ENCODE data around the gene MYBL2. TPM values are rescaled to one million over a fixed set of nuclear protein-coding genes. Genes with fewer than 3 reads are reported as not detected.
"Not testable (repeated sequence)": the region's sequence is repeated elsewhere in the genome, so short reads cannot be mapped to it uniquely, and the experiment has no call there.

The MYBL2 gene
- total RNA-seq, 1 donor from 2014 or later, result 26.6 TPM

DNA sequence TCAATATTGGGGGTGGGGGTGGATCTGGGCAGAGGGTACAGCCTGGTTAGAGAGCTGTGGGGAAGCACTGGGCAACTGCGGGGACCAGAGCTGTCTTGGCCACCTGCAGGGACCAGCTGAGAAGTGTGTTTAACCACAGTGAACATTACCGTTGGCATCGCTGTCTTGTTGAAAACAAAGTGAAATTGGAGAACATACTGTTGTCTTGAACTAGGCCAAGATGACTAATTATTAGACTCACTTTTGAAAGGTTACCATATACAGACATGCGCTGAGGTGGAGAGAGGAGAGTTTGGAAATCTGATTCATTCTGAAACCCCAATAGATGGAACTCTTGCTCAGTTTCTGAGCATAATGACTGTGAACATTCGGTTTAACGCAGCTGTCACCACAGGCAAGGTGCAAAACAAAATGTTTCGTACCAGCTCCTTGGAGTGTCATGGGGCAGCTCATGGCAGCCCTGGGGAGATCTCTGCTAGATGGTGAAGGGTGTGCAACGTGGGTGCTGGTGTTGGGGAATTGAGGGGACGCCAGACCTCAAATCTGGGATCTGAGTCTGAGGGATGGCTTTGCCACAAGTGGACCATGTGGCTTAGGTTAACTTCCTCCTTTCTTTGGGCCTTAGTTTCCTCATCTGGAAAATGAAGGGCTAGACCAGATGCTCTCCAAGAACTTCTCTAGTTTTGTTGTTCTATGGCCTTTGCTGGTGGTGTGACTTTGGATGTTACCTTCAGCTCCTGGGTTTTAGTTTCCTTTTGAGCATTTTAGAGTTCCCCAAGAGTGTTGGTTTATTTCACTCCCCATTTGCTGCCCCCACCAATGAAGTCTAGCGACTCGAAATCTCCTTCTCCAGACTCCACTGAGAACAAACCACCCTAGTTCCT is 84.5 kb downstream of the MYBL2 start:
- no peak for DNase-seq (ENCODE audit: low read depth, low spot score)

DNA sequence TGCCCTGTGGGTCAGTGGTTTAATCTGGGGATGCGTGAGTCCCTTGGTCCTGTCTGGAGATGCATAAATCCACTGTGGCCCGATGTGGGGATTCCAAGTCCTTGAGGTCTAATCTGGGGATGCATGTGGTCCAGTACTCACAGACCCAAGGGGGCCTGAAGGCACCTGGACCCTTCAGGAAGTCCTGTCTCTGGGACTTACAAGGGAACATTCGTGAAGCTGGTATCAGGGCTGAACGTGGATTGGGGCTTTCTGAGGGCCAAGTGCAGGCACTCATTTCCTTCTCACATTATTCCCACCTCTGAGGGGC is 85.1 kb downstream of the MYBL2 start:
- DNase-seq (ENCODE audit: low read depth, low spot score), result no peak

DNA sequence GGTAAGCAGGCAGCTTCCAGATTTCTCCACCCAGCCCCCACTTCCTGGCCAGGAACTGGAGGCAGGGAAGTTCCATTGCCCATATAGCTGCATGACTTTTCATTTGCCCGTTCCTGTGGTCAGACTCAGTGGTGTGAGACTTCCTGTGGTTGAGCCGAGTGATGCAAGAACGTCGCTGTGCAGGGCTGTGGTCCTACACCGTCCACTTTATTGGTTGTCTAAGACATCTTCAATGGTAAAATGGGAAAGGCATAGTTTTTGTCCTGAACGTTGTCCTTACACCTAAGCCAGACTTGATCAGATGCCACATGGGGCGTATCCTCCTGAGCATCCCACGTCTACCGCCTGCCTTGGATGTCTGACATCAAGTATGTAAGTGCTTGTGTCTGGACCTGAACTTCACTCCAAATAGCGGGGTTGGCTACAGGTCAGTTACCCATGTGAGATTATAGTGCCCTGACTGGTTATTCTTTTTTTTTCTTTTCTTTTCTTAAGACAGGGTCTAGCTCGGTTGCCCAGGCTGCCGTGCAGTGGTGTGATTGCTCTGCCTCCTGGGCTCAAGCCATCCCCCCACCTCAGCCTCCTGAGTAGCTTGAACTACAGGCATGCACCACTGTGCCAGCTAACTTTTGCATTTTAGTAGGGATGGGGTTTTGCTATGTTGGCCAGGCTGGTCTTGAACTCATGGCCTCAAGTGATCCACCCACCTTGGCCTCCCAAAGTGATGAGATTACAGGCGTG is 85.8 kb downstream of the MYBL2 start:
- no peak for DNase-seq (ENCODE audit: low read depth, low spot score)

DNA sequence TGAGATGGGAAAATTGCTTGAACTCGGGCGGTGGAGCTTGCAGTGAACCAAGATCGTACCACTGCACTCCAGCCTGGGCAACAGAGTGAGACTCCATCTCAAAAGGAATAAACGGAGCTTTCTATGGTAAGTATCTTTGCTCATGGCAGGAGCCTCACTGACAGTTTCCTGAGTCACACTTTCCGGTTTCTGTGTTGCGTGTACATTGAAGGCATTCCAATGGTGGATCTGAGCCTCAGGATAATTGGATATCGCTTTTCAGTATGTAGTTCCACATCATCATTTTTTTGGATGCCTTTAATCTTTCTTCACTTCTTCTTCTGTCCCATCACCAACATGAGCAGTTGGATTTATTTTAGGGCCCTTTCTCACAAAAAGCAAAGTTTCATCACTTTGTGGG is 88.5 kb downstream of the MYBL2 start:
- DNase-seq (ENCODE audit: low read depth, low spot score), result no peak

DNA sequence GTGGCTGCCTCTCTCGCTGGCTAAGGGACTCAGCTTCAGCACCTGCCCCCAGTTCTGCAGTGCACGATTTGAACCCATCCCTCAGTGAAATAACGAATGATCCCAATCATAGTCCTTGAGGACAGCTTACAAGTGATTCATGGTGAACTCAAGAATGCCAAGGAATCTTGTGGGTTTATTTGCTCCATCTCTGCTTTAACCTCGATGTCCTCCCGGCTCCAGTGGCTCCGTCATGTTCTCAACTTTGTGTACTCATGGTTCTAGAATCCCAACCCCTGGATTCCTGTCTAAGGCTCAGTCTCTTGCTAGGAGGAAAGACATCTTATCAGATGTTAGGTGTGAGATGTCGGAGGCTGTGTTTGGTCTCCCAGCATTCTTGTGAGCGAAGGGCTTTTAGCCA is 88.9 kb downstream of the MYBL2 start:
- DNase-seq (ENCODE audit: low read depth, low spot score), result no peak

DNA sequence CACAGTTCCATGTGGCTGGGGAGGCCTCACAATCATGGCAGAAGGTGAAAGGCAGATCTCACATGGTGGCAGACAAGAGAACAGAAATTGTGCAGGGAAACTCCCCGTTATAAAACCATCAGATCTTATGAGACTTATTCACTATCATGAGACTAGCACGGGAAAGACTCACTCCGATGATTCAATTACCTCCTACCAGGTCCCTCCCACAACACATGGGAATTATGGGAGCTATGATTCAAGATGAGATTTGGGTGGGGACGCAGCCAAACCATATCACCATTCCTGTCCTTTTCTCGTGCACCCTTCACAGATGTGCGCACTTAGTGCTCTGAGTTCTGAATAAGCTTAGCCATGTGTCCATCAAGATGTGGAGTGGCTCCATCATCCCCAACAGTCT is 91.0 kb downstream of the MYBL2 start:
- DNase-seq (ENCODE audit: low read depth, low spot score), result not testable (repeated sequence)

DNA sequence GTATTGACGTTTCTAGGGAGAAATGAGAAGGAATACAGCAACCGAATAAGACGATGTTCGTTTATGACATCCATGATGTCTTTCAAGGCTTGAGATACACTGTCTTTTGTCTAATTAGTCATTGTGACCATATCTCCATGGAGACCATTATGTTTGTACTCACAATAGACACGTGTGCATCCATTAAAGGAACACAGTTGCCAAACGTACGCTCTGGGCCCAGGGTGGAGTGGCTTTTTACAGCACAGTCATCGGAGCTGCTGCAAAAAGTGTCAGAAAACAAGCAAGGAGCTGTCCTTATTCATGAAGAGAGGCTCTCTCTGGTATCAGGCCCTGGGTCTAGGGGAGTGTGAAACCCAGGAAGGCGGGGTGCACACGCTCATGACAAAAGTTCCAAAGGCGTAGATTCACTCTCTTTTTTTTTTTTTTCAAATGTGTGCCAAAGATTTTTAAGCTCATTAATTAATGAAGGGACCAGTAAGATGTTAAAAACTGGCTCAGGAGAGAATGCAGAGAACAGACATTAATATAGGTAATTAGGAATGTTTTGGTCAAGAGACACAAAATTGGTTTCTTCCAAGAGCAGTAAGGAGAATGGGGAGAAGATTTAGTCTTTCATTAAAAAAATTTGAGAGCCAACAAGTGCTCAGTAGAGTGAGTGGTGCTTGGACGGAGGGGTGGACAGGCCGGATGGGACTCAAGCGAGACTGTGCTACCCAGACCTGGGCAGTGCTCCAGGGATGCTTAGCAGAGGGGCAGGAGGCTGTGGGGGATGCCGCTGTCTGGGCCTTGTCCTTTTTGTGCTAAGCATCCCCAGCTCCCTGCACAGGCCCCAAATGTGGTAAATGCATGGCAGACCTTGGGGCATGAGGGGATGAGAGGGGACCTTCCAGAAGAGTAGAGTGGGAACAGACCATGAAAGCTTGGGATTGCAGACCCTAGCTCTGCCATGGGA is 94.7 kb downstream of the MYBL2 start:
- no peak for DNase-seq (ENCODE audit: low read depth, low spot score)

DNA sequence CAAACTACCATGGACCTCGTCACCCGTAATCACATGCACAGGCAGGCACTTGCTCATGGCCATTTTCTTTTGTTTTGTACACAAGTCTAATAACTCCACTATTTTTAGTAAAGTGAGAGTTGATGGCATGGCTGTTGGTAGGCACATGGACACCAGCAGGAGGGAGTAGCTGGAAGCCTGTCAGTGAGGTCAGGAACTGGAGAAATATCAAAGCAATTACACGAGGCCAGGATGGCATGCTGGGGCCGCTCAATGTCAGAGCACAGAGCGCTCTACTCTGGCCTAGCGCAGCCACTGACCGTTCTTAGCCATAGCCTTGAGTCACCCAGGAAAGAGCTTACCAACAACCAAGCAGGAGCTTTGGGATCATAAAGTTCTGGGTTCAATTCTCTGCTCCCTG is 96.0 kb downstream of the MYBL2 start:
- no peak for DNase-seq (ENCODE audit: low read depth, low spot score)

DNA sequence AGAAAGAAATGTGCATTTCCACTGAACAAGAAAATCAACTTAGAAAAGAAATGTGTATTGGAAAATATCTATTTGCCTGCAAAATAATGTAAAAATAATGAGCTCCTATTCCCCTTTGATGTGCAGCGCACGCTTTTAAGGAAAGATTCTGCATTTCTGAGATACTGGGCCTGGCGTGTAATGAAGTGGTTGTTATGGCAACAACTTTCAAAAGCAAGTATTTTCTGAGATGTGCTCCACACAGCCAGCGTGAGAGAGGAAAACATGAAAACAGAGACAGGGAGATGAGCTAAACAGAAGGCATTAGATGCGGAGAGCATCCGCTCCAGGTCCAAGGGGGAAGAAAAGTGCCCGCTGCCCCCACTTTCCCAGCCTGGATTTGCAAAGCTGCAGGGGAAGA is 99.0 kb downstream of the MYBL2 start:
- DNase-seq (ENCODE audit: low read depth, low spot score), result no peak

Other genes starting within 250 kb of the MYBL2 start
- gene SRSF6, start 209.2 kb upstream of the MYBL2 start, total RNA-seq, result 53.7 and 55.8 TPM in 2 replicates
- 2.8 and 4.5 TPM in 2 replicates for gene L3MBTL1, start 159.4 kb upstream of the MYBL2 start, total RNA-seq
- gene SGK2, start 108.1 kb upstream of the MYBL2 start, total RNA-seq, result 0.07 TPM in 1 of 2 replicates, not detected in the other
- gene IFT52, start 76.2 kb upstream of the MYBL2 start, total RNA-seq, result 32.4 and 41.0 TPM in 2 replicates
- gene GTSF1L, start 59.9 kb downstream of the MYBL2 start, total RNA-seq, result not detected in 2 replicates
- 1.2 and 2.4 TPM in 2 replicates for gene TOX2, start 247.7 kb downstream of the MYBL2 start, total RNA-seq

Data from pulmonary artery endothelial cell (primary cell).